Dendritic cell treated with granulocyte-macrophage colony-stimulating factor and Interleukin-4, amounts not matched to agents 40 ng/mL and 50 ng/mL, for 4 days (primary cell): ENCODE measurements around the gene TRIM66.

ENCODE experiments used
- H3K27ac Mint-ChIP-seq: one replicate; pipeline ENCODE4 v1.8.0; 2022; ENCODE audit warnings: mild to moderate bottlenecking, mixed read lengths
- H3K27me3 Mint-ChIP-seq: one replicate; pipeline ENCODE4 v1.8.0; 2022; ENCODE audit warnings: mild to moderate bottlenecking, mixed read lengths
- H3K36me3 Mint-ChIP-seq: one replicate; pipeline ENCODE4 v1.8.0; 2022; ENCODE audit warnings: low read depth, mixed read lengths
- H3K4me1 Mint-ChIP-seq: one replicate; pipeline ENCODE4 v1.8.0; 2022; ENCODE audit warnings: low read depth, mixed read lengths
- H3K4me3 Mint-ChIP-seq: one replicate; pipeline ENCODE4 v1.8.0; 2022; ENCODE audit warnings: mild to moderate bottlenecking, moderate library complexity, mixed read lengths
- H3K9me3 Mint-ChIP-seq: one replicate; pipeline ENCODE4 v1.8.0; 2022; ENCODE audit warnings: mixed read lengths
- intact Hi-C: fragments of 100-400 bp; cut with micrococcal nuclease; formaldehyde crosslinking; loops from one replicate; pipeline ENCODE4 v1.15.0; 2022

The TRIM66 gene

GRCh38 chr11:8610532-8611116, 71.8 kb downstream of the TRIM66 start:
- Mint-ChIP-seq H3K4me3 (no peak overlapping the region), H3K9me3 (no peaks in the 10 kb centered on the region), H3K4me1 (no peaks in the 10 kb centered on the region), H3K27ac (no peak overlapping the region), H3K36me3 (peaks cover 6% of the 10 kb centered on the region), H3K27me3 (peaks cover 2% of the 10 kb centered on the region)
- intact Hi-C loops: no loop called here

DNA sequence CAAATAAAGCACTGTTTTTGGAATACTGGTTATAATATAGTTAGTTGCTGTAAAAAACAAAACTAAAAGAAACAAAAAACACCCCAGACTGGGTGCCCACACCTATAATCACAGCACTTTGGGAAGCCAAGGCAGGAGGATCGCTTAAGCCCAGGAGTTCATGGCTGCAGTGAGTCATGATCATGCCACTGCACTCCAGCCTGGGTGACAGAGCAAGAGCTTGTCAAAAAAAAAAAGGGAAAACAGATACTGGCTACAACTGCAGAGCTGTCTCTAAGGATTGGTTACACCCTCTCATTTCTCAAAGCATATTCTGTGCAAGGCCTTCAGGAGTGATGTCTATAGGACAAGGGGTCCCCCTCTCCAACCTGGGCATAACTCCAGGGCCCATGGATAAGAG, 73.8 kb downstream of the TRIM66 start:
- Mint-ChIP-seq H3K4me1 (peaks cover 11% of the 10 kb centered on the region), H3K9me3 (no peaks in the 10 kb centered on the region), H3K4me3 (no peak overlapping the region), H3K36me3 (peaks cover 4% of the 10 kb centered on the region), H3K27me3 (peaks cover 6% of the 10 kb centered on the region), H3K27ac (no peak overlapping the region)
- intact Hi-C loops: loop anchor here (10.0 kb wide), 1 partner anchor 346 kb away; no protein-coding TSS in a partner anchor

DNA sequence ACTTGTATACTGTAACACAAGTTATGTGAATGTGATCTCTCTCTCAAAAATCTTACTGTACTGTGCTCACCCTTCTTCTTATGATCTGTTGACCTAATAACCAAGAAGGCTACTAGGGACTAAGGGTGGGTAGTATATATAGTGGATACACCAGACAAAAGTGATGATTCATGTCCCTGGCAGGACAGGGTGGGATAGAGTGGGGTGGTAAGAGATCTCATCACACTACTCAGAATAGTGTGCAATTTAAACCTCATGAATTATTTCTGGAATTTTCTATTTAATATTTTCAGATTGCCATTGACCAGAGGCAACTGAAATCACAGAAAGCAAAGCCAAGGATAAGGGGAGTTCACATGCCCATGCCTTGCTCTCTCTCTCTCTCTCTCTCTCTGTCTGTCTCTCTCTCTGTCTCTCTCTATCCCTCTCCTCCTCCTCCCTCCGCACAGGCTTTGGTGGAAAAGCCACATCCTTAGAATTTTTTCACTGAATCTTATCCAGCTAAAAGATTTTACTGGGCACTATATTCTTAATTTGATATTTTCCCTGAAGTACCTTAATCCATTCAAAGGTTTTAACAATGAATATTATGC, 76.4 kb downstream of the TRIM66 start:
- H3K27me3 Mint-ChIP-seq: peaks cover 8% of the 10 kb centered on the region
- no peaks in the 10 kb centered on the region for H3K9me3 Mint-ChIP-seq
- H3K36me3 Mint-ChIP-seq: no peaks in the 10 kb centered on the region
- H3K27ac Mint-ChIP-seq: no peak overlapping the region
- intact Hi-C loops: loop anchor here (10.0 kb wide), 1 partner anchor 349 kb away; no protein-coding TSS in a partner anchor
- H3K4me3 Mint-ChIP-seq: no peak overlapping the region
- H3K4me1 Mint-ChIP-seq: peaks cover 12% of the 10 kb centered on the region

DNA sequence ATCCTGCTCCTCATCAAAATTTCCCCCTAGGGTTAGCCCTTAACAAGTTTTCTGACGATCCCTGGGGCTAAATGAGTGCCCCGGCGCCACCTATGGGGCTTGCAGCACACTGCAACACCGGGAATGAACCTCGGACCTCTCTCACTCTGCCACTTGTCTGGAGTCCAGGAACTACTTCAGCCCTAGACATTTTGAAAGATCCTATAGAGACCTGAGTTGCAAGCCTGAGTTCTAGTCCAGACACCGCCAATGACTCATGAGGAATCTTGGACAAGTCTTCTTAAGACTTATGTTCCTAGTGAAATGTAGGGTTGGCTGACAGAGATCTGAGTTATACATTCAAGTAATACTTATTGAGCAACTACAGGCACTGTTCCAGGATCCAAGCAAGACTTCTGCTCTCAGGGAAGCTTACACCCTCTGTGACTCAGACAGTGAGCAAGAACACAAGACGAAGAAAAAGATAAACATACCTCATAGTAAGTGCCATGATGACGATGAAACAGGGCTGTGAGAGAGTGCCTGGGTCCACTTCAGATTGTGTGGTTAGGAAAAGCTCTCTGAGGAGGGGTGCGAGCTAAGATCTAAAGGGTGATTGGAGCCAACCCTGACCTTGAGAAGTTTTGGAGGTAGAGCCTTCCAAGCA, 78.3 kb downstream of the TRIM66 start:
- Mint-ChIP-seq H3K4me1 (peaks cover 12% of the 10 kb centered on the region), H3K36me3 (no peaks in the 10 kb centered on the region), H3K4me3 (no peak overlapping the region), H3K27ac (no peak overlapping the region), H3K9me3 (no peaks in the 10 kb centered on the region), H3K27me3 (peaks cover 8% of the 10 kb centered on the region)
- intact Hi-C loops: loop anchor here (10.0 kb wide), 1 partner anchor 351 kb away; no protein-coding TSS in a partner anchor

DNA sequence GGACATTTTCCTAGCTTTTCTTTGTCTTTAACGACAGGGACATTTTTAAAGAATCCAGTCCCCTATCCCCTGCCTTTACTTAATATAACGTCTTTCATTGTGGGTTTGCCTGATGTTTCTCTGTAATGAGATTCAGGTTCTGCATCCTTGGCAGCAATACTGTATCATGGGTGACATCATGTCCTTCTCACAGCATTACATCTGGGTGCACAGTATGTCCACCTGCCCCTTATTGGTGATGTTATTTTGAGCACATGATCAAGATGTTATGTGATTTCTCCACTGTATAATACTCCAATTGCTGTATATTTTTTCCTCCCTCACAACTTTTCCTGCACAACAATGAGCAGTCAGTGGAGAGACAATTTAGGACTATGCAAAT, 78.8 kb downstream of the TRIM66 start:
- Mint-ChIP-seq H3K9me3 (no peaks in the 10 kb centered on the region), H3K27me3 (peaks cover 8% of the 10 kb centered on the region), H3K4me1 (peaks cover 13% of the 10 kb centered on the region), H3K27ac (no peak overlapping the region), H3K36me3 (no peaks in the 10 kb centered on the region), H3K4me3 (no peak overlapping the region)
- intact Hi-C loops: loop anchor here (10.0 kb wide), 1 partner anchor 351 kb away; no protein-coding TSS in a partner anchor

- intact Hi-C loops: loop anchor here (10.0 kb wide), 1 partner anchor 353 kb away; no protein-coding TSS in a partner anchor
- Mint-ChIP-seq H3K9me3 (no peaks in the 10 kb centered on the region), H3K27me3 (peaks cover 8% of the 10 kb centered on the region), H3K36me3 (no peaks in the 10 kb centered on the region), H3K4me3 (no peak overlapping the region), H3K4me1 (peaks cover 18% of the 10 kb centered on the region), H3K27ac (no peak overlapping the region)
Measured at GRCh38 chr11:8601376-8602133, 80.9 kb downstream of the TRIM66 start.

DNA sequence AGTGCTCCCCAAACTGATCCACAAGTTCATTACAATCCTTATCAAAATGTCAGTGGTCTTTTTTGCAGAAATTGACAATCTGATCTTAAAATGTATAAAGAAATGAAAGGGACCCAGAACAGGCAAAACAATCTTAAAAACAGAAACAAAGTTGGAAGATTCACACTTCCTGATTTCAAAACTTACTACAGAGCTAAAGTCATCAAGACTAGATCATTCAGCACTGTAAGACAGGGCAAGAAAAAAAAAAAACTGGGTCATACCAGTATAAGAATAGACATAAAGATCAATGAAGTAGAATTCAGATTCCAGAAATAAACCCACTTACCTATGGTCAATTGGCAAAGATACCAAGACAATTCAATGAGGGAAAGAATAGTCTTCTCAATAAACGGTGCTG, 84.0 kb downstream of the TRIM66 start:
- peaks cover 12% of the 10 kb centered on the region for H3K4me1 Mint-ChIP-seq
- no peaks in the 10 kb centered on the region for H3K9me3 Mint-ChIP-seq
- H3K27me3 Mint-ChIP-seq: peaks cover 17% of the 10 kb centered on the region
- H3K27ac Mint-ChIP-seq: no peak overlapping the region
- intact Hi-C loops: no loop called here
- no peak overlapping the region for H3K4me3 Mint-ChIP-seq
- H3K36me3 Mint-ChIP-seq: no peaks in the 10 kb centered on the region

- H3K36me3 Mint-ChIP-seq: no peaks in the 10 kb centered on the region
- peaks cover 26% of the 10 kb centered on the region for H3K27me3 Mint-ChIP-seq
- H3K4me3 Mint-ChIP-seq: no peak overlapping the region
- peaks cover 12% of the 10 kb centered on the region for H3K4me1 Mint-ChIP-seq
- H3K9me3 Mint-ChIP-seq: no peaks in the 10 kb centered on the region
- no peak overlapping the region for H3K27ac Mint-ChIP-seq
- intact Hi-C loops: no loop called here
Measured at GRCh38 chr11:8597182-8597581, 85.3 kb downstream of the TRIM66 start.

- no peaks in the 10 kb centered on the region for H3K9me3 Mint-ChIP-seq
- peaks cover 12% of the 10 kb centered on the region for H3K4me1 Mint-ChIP-seq
- H3K4me3 Mint-ChIP-seq: no peak overlapping the region
- intact Hi-C loops: no loop called here
- peaks cover 27% of the 10 kb centered on the region for H3K27me3 Mint-ChIP-seq
- no peaks in the 10 kb centered on the region for H3K36me3 Mint-ChIP-seq
- no peak overlapping the region for H3K27ac Mint-ChIP-seq
Measured at GRCh38 chr11:8596504-8597046, 85.9 kb downstream of the TRIM66 start.

DNA sequence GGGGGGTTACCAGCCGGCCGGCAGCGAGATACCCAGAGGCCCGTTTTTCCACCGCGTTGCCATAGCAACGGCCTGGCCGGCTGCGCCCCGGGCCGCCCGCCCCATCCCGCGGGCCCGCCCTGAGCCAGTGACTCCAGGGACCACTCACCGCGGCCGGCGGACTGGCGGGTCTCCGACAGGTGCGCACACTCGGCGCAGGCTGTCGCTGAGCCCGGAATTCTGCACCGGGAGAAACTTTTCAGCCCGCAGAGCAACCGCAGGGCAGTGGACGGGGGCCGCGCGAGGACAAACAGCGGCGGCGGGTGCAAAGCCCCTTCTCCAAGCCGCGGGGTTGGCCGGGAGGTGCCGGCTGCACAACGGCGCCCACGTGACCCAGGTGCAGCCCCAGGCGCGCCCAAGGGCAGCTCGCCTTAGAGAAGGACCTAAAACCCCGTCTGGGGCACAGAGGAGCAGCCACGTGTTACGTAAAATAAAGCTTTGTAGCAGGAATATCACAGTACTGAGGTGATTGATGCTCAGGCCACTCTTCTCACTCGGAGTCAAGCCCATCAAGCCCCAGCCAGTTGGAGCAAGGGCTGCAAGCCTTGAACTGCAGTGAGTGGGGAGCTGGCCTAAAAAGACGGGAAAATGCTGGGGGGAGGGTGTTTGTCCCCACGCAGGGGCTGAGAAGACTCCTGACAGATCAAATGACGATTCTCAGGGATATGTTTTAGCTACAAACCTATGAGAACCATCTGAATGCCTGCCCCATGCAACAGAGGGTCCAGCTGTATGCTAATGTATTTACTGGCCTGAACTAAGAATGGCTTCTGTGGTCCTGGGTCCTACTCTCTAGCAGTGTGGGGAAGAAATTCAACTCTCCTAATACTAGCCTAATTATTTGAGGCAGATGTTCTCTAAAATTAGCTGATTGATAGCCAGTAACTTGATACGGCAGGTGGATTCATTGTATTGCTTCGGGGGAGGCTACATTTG, 88.2 kb downstream of the TRIM66 start, which contains the start of gene STK33:
Gene STK33 (minus strand): TSS at position 294 of the 975 bp plus-strand sequence. CDS start 119,323 bp downstream, outside the sequence.
- H3K4me1 Mint-ChIP-seq: peaks cover 12% of the 10 kb centered on the region
- H3K4me3 Mint-ChIP-seq: peak within 1 kb of the TSS; percentile 54
- intact Hi-C loops: no loop called here
- H3K27me3 Mint-ChIP-seq: peaks cover 29% of the 10 kb centered on the region
- H3K36me3 Mint-ChIP-seq: no peaks in the 10 kb centered on the region
- H3K9me3 Mint-ChIP-seq: no peaks in the 10 kb centered on the region
- H3K27ac Mint-ChIP-seq: no peak within 1 kb of the TSS

DNA sequence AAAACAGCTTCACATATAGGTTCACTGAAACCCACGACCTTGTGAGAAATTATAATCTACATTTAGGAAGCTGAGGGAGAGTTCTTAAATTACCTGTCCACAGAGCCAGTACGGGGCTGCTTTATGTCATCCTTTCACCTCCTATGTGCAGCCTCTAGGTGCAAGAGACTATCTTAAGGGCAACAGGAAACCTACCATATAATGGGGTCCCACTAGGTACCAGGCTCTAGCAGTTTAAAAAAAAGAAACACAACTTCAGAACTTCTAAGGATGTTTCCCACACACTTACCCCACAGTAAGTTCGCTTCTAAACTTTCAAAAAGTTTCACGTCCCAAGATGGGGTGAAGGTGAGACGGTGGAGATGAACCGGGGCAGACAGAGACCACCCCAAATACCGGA, 89.0 kb downstream of the TRIM66 start:
- H3K27me3 Mint-ChIP-seq: peaks cover 29% of the 10 kb centered on the region
- peaks cover 9% of the 10 kb centered on the region for H3K4me1 Mint-ChIP-seq
- H3K9me3 Mint-ChIP-seq: no peaks in the 10 kb centered on the region
- no peaks in the 10 kb centered on the region for H3K36me3 Mint-ChIP-seq
- intact Hi-C loops: no loop called here
- H3K4me3 Mint-ChIP-seq: peak overlapping the region; percentile 54
- H3K27ac Mint-ChIP-seq: no peak overlapping the region

DNA sequence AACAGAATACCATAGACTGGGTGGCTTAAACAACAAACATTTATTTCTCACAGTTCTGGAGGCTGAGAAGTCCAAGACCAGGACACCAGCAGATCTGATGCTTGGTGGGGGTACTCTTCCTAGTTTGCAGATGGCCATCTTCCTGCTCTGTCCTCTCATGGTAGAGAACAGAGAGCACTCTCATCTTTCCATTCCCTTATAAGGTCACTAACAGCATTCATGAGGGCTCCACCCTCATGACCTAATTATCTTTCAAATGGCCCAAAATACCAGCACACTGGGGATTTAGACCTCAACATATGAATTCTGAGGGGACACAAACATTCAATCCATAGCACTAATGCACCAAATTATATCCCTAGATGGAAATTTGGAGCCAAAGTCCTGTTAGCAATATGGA, 94.5 kb downstream of the TRIM66 start:
- H3K36me3 Mint-ChIP-seq: no peaks in the 10 kb centered on the region
- H3K9me3 Mint-ChIP-seq: no peaks in the 10 kb centered on the region
- H3K4me3 Mint-ChIP-seq: no peak overlapping the region
- no peak overlapping the region for H3K27ac Mint-ChIP-seq
- peaks cover 6% of the 10 kb centered on the region for H3K4me1 Mint-ChIP-seq
- H3K27me3 Mint-ChIP-seq: peaks cover 8% of the 10 kb centered on the region
- intact Hi-C loops: no loop called here

DNA sequence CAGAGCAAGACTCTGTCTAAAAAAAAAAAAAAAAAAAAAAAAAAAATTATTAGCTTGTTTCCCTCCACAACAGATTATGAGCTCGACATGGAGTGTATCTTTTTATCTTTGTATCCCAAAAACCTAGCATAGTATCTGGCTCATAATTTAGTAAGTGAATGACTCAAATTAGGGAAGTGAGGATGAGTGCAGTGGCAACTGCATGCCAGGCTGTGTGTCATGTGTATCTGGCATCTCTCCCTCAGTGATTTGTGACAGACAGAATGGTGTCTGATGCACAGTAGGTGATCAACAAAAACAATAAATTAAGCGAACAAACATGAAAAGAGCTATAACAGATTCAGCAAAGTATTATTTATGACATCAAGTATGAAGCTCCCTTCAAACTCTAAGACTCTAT, 95.7 kb downstream of the TRIM66 start:
- H3K27ac Mint-ChIP-seq: no peak overlapping the region
- H3K27me3 Mint-ChIP-seq: peaks cover 2% of the 10 kb centered on the region
- H3K4me1 Mint-ChIP-seq: peaks cover 6% of the 10 kb centered on the region
- no peak overlapping the region for H3K4me3 Mint-ChIP-seq
- no peaks in the 10 kb centered on the region for H3K9me3 Mint-ChIP-seq
- H3K36me3 Mint-ChIP-seq: no peaks in the 10 kb centered on the region
- intact Hi-C loops: no loop called here
